GM18909 (cell line): ENCODE results near the gene PRSS8.

Experiments used
- ATAC-seq: cut with Tn5 transposase; IDR thresholded peaks from one replicate; pipeline ENCODE4 v1.9.1; 2021; ENCODE audit warnings: mild to moderate bottlenecking; ENCODE audit not compliant: unreplicated experiment, poor library complexity

PRSS8 gene

GRCh38 chr16:31130336-31130891 lies 5.1 kb downstream of the PRSS8 start:
- ATAC-seq = no peak

GRCh38 chr16:31129568-31130335 lies 5.8 kb downstream of the PRSS8 start:
- no peak for ATAC-seq

GRCh38 chr16:31128711-31129567 lies 6.6 kb downstream of the PRSS8 start:
- ATAC-seq = no peak

GRCh38 chr16:31127182-31127581 lies 8.3 kb downstream of the PRSS8 start:
- ATAC-seq = no peak

- no peak for ATAC-seq
Measured at GRCh38 chr16:31125844-31126243, 9.7 kb downstream of the PRSS8 start.

- ATAC-seq = no peak
Measured at GRCh38 chr16:31120129-31120528, 15.4 kb downstream of the PRSS8 start.

- ATAC-seq = no peak
Measured at GRCh38 chr16:31118223-31119155, 17.0 kb downstream of the PRSS8 start.

GRCh38 chr16:31117384-31118222 lies 17.9 kb downstream of the PRSS8 start, which contains the start of gene KAT8:
KAT8 (plus strand) TSS chr16:31117664; CDS start chr16:31117682, 18 bp downstream.
- ATAC-seq = peak; percentile 89

GRCh38 chr16:31114468-31114867 lies 21.1 kb downstream of the PRSS8 start:
- no peak for ATAC-seq

GRCh38 chr16:31113121-31114120 lies 22.1 kb downstream of the PRSS8 start:
- no peak for ATAC-seq

- ATAC-seq = no peak
Measured at GRCh38 chr16:31112711-31113110, 22.8 kb downstream of the PRSS8 start.

GRCh38 chr16:31111881-31112466 lies 23.6 kb downstream of the PRSS8 start:
- no peak for ATAC-seq

- ATAC-seq = no peak
Measured at GRCh38 chr16:31110106-31111034, 25.2 kb downstream of the PRSS8 start.

- ATAC-seq = no peak
Measured at GRCh38 chr16:31109622-31110021, 25.9 kb downstream of the PRSS8 start.

GRCh38 chr16:31108794-31109558 lies 26.6 kb downstream of the PRSS8 start:
- ATAC-seq = no peak
